ENCODE results near the gene REC8.

DNA sequence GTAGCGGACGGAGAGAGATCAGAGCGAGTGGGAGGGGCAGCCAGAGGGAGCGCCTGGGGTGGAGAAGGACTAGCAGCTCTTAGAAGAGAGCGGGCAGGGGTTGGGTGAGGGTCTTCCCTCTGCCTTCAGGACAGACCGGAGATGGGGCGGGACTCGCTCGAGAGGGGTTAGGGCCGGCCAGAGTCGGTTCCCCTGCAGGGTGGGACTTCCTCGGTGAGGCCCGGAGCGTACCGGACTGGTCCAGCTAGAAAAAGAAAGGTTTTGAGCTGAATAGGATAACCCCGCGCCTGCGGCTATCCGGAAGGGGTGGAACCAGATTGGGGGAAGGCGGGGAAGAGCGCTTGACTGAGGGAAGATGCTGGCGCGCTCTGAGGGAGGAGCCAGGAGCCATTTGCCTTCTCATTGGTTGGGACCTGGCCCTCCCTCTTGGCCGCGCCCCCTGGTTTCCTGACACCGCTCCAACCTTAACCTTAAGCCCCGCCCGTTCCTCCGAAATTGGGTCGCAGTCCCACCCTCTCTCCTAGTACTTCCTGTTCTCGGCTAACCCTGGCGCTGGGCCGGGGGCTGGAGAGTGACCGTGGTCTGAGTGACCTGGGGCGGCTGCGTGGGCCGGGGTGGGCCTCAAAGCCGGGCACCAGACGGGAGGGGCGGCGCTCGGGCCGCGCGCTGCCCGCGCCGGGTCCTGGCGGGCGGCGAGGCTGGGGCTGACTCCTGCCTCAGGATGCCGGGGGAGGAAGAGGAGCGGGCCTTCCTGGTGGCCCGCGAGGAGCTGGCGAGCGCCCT, 24.7 kb upstream of the REC8 start, which contains the start of gene RNF31:
- TF ChIP-seq, protein P1, sequence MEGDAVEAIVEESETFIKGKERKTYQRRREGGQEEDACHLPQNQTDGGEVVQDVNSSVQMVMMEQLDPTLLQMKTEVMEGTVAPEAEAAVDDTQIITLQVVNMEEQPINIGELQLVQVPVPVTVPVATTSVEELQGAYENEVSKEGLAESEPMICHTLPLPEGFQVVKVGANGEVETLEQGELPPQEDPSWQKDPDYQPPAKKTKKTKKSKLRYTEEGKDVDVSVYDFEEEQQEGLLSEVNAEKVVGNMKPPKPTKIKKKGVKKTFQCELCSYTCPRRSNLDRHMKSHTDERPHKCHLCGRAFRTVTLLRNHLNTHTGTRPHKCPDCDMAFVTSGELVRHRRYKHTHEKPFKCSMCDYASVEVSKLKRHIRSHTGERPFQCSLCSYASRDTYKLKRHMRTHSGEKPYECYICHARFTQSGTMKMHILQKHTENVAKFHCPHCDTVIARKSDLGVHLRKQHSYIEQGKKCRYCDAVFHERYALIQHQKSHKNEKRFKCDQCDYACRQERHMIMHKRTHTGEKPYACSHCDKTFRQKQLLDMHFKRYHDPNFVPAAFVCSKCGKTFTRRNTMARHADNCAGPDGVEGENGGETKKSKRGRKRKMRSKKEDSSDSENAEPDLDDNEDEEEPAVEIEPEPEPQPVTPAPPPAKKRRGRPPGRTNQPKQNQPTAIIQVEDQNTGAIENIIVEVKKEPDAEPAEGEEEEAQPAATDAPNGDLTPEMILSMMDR (IDR thresholded peaks at IDR 0.05 in 2 of 3, conservative IDR thresholded peaks at IDR 0.05 in 1 of 3; ENCODE audit: borderline replicate concordance in 1 of 3, insufficient read depth in 1 of 3, low read depth in 2 of 3, low read length in 2 of 3): no peak
- peak; percentile 84 for TF ChIP-seq ZFX (IDR thresholded peaks at IDR 0.05)
- TF ChIP-seq POLR2A (IDR thresholded peaks at IDR 0.05; ENCODE audit: borderline replicate concordance, extremely low read depth, insufficient read depth, insufficient read length): no peak
- TF ChIP-seq JUND (IDR thresholded peaks at IDR 0.05): no peak
- no peak for TF ChIP-seq CEBPB (IDR thresholded peaks at IDR 0.05; ENCODE audit: low read depth)
- TF ChIP-seq POLR2AphosphoS5 (IDR thresholded peaks at IDR 0.05; ENCODE audit: low read depth, low read length): peak; percentile 76
- no peak for TF ChIP-seq EZH2 (IDR thresholded peaks at IDR 0.05)
- TF ChIP-seq, protein P2, sequence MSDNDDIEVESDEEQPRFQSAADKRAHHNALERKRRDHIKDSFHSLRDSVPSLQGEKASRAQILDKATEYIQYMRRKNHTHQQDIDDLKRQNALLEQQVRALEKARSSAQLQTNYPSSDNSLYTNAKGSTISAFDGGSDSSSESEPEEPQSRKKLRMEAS (IDR thresholded peaks at IDR 0.05): no peak
- no peak for TF ChIP-seq FOSL1 (IDR thresholded peaks at IDR 0.05; ENCODE audit: low read depth)
- TF ChIP-seq SRF (IDR thresholded peaks at IDR 0.05; ENCODE audit: low read depth): no peak
- TF ChIP-seq SP1 (IDR thresholded peaks at IDR 0.05; ENCODE audit: low read depth): no peak

Data from HCT116 (cell line).